C4-2B (cell line): ENCODE measurements around the gene SLC1A7.

Source experiments
- ZFX ChIP-seq: fragments of 450-650 bp; IDR thresholded peaks from 2 replicates; pipeline ENCODE4 v1.6.1; 2017
- TF ChIP-seq, protein P1 (sequence below): fragments of 450-650 bp; conservative IDR thresholded peaks from 2 replicates; pipeline ENCODE4 v1.5.1; 2017; ENCODE audit warnings: mild to moderate bottlenecking

DNA sequence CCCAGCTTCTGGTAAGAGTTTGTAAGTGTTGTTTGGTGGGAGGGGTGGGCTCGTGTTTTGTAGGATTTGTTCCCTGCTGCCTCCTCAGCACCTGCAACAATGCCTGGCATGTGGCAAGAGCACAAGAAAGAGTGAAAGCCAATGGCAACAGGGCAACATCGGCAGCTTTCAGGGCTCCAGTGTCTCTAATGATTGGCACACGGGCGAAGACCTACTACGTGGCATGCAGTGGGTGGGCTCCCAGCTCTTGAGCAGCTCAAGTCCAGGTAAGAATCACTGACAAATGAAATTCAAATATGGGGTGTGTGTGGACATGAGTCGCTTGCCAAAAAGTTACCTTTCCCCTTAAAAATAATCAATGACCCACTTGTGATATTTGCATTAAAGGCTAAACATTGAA lies 23.9 kb upstream of the SLC1A7 start:
- TF ChIP-seq, protein P1, sequence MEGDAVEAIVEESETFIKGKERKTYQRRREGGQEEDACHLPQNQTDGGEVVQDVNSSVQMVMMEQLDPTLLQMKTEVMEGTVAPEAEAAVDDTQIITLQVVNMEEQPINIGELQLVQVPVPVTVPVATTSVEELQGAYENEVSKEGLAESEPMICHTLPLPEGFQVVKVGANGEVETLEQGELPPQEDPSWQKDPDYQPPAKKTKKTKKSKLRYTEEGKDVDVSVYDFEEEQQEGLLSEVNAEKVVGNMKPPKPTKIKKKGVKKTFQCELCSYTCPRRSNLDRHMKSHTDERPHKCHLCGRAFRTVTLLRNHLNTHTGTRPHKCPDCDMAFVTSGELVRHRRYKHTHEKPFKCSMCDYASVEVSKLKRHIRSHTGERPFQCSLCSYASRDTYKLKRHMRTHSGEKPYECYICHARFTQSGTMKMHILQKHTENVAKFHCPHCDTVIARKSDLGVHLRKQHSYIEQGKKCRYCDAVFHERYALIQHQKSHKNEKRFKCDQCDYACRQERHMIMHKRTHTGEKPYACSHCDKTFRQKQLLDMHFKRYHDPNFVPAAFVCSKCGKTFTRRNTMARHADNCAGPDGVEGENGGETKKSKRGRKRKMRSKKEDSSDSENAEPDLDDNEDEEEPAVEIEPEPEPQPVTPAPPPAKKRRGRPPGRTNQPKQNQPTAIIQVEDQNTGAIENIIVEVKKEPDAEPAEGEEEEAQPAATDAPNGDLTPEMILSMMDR = no peak
- no peak for TF ChIP-seq ZFX
